T-cell (primary cell): ENCODE data around the gene ART1. TPM values are rescaled to one million over a fixed set of nuclear protein-coding genes. Genes with fewer than 3 reads are reported as not detected.
"Not testable (repeated sequence)": the region's sequence is repeated elsewhere in the genome, so short reads cannot be mapped to it uniquely, and the experiment has no call there.

Experiments used
- ATAC-seq, 4 experiments: fragments of 200-7000 bp in 3 of 4; fragments of 150-1000 bp in 1 of 4; cut with Tn5 transposase; replicated peaks in 1 of 4; 1 replicate in 3 of 4; 2 replicates in 1 of 4; pipeline ENCODE4 v1.10.0; 2021; ENCODE audit warnings: moderate library complexity in 3 of 4, mild to moderate bottlenecking in 2 of 4, moderate number of reproducible peaks in 1 of 4
- CTCF ChIA-PET, 2 donors: fragments of 300-600 bp; sonication (Branson Sonifier 250); formaldehyde crosslinking; loops; one replicate each; lab custom pipeline; 2022; ENCODE audit warnings: antibody characterized with exemption in 2 of 2; lab: Charles Lee
- POLR2A ChIA-PET, 2 donors: fragments of 300-600 bp; sonication (Branson Sonifier 250); formaldehyde crosslinking; loops; one replicate each; lab custom pipeline; 2022; ENCODE audit warnings: antibody characterized with exemption in 2 of 2; lab: Charles Lee
- DNase-seq, 35 experiments: peaks; one replicate each; pipeline versions ENCODE4 v3.0.0 to v3.0.0-alpha.2; 2013 to 2023
- H3K27ac ChIP-seq: one replicate; pipeline ENCODE4 v1.5.1; 2013; ENCODE audit warnings: low read length
- H3K27me3 ChIP-seq, 2 experiments: replicated peaks in 1 of 2; 1 replicate in 1 of 2; 2 replicates in 1 of 2; pipeline versions ENCODE4 v1.6.1 to v1.7.0; 2013; ENCODE audit warnings: low read length in 1 of 2, mixed read lengths in 1 of 2; ENCODE audit not compliant: control insufficient read depth in 2 of 2, insufficient read depth in 2 of 2; ENCODE audit errors: extremely low read depth in 1 of 2
- H3K36me3 ChIP-seq, 2 donors: 1 replicate in 1 of 2; 2 replicates in 1 of 2; pipeline versions ENCODE4 v1.6.1 to v1.7.0; 2013; ENCODE audit warnings: low read length in 1 of 2; ENCODE audit not compliant: control insufficient read depth in 2 of 2, insufficient read depth in 1 of 2; ENCODE audit errors: extremely low read depth in 1 of 2
- H3K4me1 ChIP-seq, 2 experiments: 1 replicate in 1 of 2; 2 replicates in 1 of 2; pipeline versions ENCODE4 v1.6.1 to v1.7.0; 2013; ENCODE audit warnings: low read length in 2 of 2, mixed read lengths in 1 of 2; ENCODE audit not compliant: insufficient read depth in 2 of 2, control insufficient read depth in 1 of 2; ENCODE audit errors: extremely low read depth in 1 of 2
- H3K4me3 ChIP-seq, 2 donors: 1 replicate in 1 of 2; 2 replicates in 1 of 2; pipeline versions ENCODE4 v1.5.1 to v1.7.0; 2013; ENCODE audit warnings: mild to moderate bottlenecking in 2 of 2, low read length in 1 of 2, moderate library complexity in 1 of 2; ENCODE audit not compliant: control insufficient read depth in 1 of 2; ENCODE audit errors: extremely low read depth in 1 of 2
- H3K9me3 ChIP-seq: 2 replicates; pipeline ENCODE4 v1.7.0; 2013
- H3K27ac Mint-ChIP-seq, 2 donors: one replicate each; pipeline ENCODE4 v1.8.0; 2020 to 2021; ENCODE audit warnings: mild to moderate bottlenecking in 2 of 2, mixed read lengths in 2 of 2
- H3K27me3 Mint-ChIP-seq, 2 donors: one replicate each; pipeline ENCODE4 v1.8.0; 2021 to 2022; ENCODE audit warnings: mixed read lengths in 2 of 2
- H3K36me3 Mint-ChIP-seq: one replicate; pipeline ENCODE4 v1.8.0; 2021; ENCODE audit warnings: mixed read lengths
- H3K4me1 Mint-ChIP-seq, 3 donors: one replicate each; pipeline ENCODE4 v1.8.0; 2020 to 2022; ENCODE audit warnings: mixed read lengths in 3 of 3, mild to moderate bottlenecking in 1 of 3
- H3K4me3 Mint-ChIP-seq, 3 donors: one replicate each; pipeline ENCODE4 v1.8.0; 2020 to 2022; ENCODE audit warnings: mild to moderate bottlenecking in 3 of 3, mixed read lengths in 3 of 3, moderate library complexity in 3 of 3
- H3K9me3 Mint-ChIP-seq, 3 donors: one replicate each; pipeline ENCODE4 v1.8.0; 2020 to 2022; ENCODE audit warnings: mixed read lengths in 3 of 3
- WGBS: methylation state at CpG from one replicate; pipeline ENCODE4 v1.1.5; 2013; ENCODE audit warnings: missing lambda C conversion rate; ENCODE audit not compliant: insufficient coverage; 5-methylcytosine and 5-hydroxymethylcytosine counted together
- total RNA-seq, 35 experiments: library from RNA in 6 of 35; stranded (reverse) in 6 of 35; fragments of 120-200 nt in 1 of 35; gene quantifications; one replicate each; pipeline versions ENCODE4 v1.2.1 to v1.2.4 and lab custom pipeline; 2013 to 2026

ART1 gene
- total RNA-seq, 5 donors from 2014 or later (not counting 1 experiment from before 2014, with no cell fraction given) = not detected

DNA sequence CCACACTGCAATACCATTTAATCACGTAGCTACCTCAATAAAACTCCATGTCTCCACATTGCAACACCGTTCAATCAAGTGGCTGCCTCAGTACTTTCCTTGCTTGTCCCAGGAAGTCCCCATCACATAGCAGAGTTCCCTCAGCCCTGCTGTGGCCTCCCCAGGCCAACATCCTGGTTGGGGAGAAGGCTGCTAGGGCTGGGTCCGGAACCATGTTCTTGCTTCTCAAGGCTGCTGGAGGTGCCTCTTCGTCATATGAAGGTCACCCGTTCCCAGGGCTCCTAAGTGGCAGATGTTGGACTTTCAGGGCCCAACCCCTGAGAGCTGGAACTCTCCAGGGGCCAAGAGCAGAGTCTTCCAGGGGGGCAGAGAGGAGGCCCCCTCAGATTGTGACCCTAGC is 6.4 kb upstream of the ART1 start:
- H3K27me3 ChIP-seq = peaks cover 3 to 47% of the 10 kb centered on the region in 2 experiments
- H3K27me3 Mint-ChIP-seq = peaks cover 0 to 3% of the 10 kb centered on the region in 2 donors

DNA sequence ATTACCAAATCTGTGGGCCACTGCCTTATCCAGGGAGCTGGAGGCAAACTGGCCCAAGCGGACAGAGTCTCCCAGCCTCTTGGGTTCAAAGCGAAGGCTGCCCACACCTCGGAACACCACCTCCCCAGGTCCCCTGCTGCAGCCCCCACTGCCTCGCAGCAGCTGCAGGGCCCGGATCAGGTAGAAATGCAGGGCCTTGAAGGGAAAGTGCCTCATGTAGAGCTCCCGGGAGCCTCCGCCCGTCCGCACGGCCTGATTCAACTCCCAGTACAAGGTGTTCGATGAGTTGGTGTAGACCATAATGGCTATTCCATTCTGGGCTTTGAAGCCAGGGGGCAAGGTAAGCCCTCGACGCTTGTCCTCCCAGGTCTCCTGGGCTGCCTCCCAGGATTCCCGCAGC is 5.1 kb upstream of the ART1 start:
- H3K9me3 ChIP-seq = no peaks in the 10 kb centered on the region
- no peak overlapping the region for H3K4me3 Mint-ChIP-seq
- no peak overlapping the region for H3K27ac ChIP-seq
- no peak for DNase-seq
- H3K36me3 ChIP-seq = no peaks in the 10 kb centered on the region
- peaks cover 6 to 58% of the 10 kb centered on the region in 2 experiments for H3K27me3 ChIP-seq
- H3K9me3 Mint-ChIP-seq = no peaks in the 10 kb centered on the region
- peaks cover 9 to 12% (median 10%) of the 10 kb centered on the region in 3 donors for H3K4me1 Mint-ChIP-seq
- POLR2A ChIA-PET = interaction anchor here in 1 of 2 donors (0.6 kb wide), 1 partner anchor 217 kb away, joined by 3 read pairs; no protein-coding TSS in a partner anchor
- H3K4me1 ChIP-seq = peaks cover 0 to 15% of the 10 kb centered on the region in 2 experiments
- no peak overlapping the region for H3K27ac Mint-ChIP-seq
- no peak for ATAC-seq
- H3K27me3 Mint-ChIP-seq = peaks cover 8 to 12% of the 10 kb centered on the region in 2 donors
- no peaks in the 10 kb centered on the region for H3K36me3 Mint-ChIP-seq
- CTCF ChIA-PET = no interaction called here
- WGBS = 96% methylated on average over 13 of the region's 14 CpGs
- H3K4me3 ChIP-seq = no peak overlapping the region

More for the DNA sequence above, 6.4 kb upstream of the ART1 start:
- no peaks in the 10 kb centered on the region for H3K36me3 Mint-ChIP-seq
- no peaks in the 10 kb centered on the region for H3K9me3 ChIP-seq
- 80% methylated on average over 5 of the region's 5 CpGs for WGBS
- DNase-seq (no peak), ATAC-seq (no peak)
- no peak overlapping the region for H3K27ac Mint-ChIP-seq
- ChIA-PET CTCF (no interaction called here), POLR2A (no interaction called here)
- H3K4me1 ChIP-seq = peaks cover 0 to 15% of the 10 kb centered on the region in 2 experiments
- no peak overlapping the region for H3K27ac ChIP-seq
- H3K36me3 ChIP-seq = no peaks in the 10 kb centered on the region
- no peak overlapping the region for H3K4me3 Mint-ChIP-seq
- H3K4me1 Mint-ChIP-seq = peaks cover 9 to 12% (median 10%) of the 10 kb centered on the region in 3 donors
- no peaks in the 10 kb centered on the region for H3K9me3 Mint-ChIP-seq
- no peak overlapping the region for H3K4me3 ChIP-seq

DNA sequence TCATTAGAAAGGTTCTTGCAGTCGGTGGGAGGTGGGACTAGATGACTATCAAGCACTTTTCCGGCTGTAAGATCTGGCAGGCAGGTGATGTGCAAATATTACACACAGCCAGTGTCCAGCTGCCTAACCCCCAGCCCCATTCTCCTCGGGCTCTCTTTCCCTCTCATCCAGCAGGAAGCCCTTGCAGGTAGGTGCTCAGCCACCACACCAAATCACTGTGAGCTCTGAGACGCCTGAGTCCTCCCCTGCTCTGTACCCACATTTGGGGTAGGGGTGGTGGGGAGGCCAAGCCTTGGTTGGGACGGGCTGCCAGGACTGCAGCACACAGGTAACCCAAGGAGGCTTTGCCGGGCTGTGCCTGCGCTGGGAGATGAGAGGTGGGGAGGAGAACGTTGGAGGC is 3.7 kb upstream of the ART1 start:
- peaks cover 0 to 15% of the 10 kb centered on the region in 2 experiments for H3K4me1 ChIP-seq
- H3K27ac Mint-ChIP-seq = peak overlapping the region in 1 of 2 donors; percentile 56
- peaks cover 9 to 12% (median 10%) of the 10 kb centered on the region in 3 donors for H3K4me1 Mint-ChIP-seq
- no peaks in the 10 kb centered on the region for H3K36me3 ChIP-seq
- DNase-seq (no peak), ATAC-seq (no peak)
- H3K9me3 ChIP-seq = no peaks in the 10 kb centered on the region
- no peaks in the 10 kb centered on the region for H3K36me3 Mint-ChIP-seq
- H3K9me3 Mint-ChIP-seq = no peaks in the 10 kb centered on the region
- H3K27me3 Mint-ChIP-seq = peaks cover 17 to 21% of the 10 kb centered on the region in 2 donors
- peaks cover 6 to 70% of the 10 kb centered on the region in 2 experiments for H3K27me3 ChIP-seq
- no peak overlapping the region for H3K4me3 ChIP-seq
- no peak overlapping the region for H3K27ac ChIP-seq
- ChIA-PET CTCF (no interaction called here), POLR2A (no interaction called here)
- 82% methylated on average over 4 of the region's 8 CpGs for WGBS
- peak overlapping the region; percentile 51 to 80 (median 65) for H3K4me3 Mint-ChIP-seq

- Histone ChIP-seq H3K27ac (no peak within 1 kb of the TSS), H3K36me3 (no peaks in the 10 kb centered on the region), H3K9me3 (no peaks in the 10 kb centered on the region), H3K4me1 (peaks cover 0 to 15% of the 10 kb centered on the region in 2 experiments), H3K27me3 (peaks cover 6 to 69% of the 10 kb centered on the region in 2 experiments), H3K4me3 (peak within 1 kb of the TSS; percentile 54 to 63)
- WGBS = 57% methylated on average over 14 of the region's 21 CpGs
- Mint-ChIP-seq H3K27ac (peak within 1 kb of the TSS in 1 of 2 donors; percentile 56), H3K4me1 (peaks cover 9 to 12% (median 10%) of the 10 kb centered on the region in 3 donors), H3K27me3 (peaks cover 22 to 25% of the 10 kb centered on the region in 2 donors), H3K4me3 (peak within 1 kb of the TSS; percentile 77 to 82 (median 80)), H3K9me3 (no peaks in the 10 kb centered on the region), H3K36me3 (no peaks in the 10 kb centered on the region)
- ChIA-PET POLR2A (no interaction called here), CTCF (no interaction called here)
- DNase-seq = peak in 1 of 35 experiments; percentile 8
- no peak for ATAC-seq
These were observed 3.2 kb upstream of the ART1 start, which contains the start of gene ART5 for GRCh38 chr11:3641701-3642070. Gene ART5, minus strand, starts transcription at chr11:3641992. Its CDS starts 130 bp downstream, at chr11:3641862.

DNA sequence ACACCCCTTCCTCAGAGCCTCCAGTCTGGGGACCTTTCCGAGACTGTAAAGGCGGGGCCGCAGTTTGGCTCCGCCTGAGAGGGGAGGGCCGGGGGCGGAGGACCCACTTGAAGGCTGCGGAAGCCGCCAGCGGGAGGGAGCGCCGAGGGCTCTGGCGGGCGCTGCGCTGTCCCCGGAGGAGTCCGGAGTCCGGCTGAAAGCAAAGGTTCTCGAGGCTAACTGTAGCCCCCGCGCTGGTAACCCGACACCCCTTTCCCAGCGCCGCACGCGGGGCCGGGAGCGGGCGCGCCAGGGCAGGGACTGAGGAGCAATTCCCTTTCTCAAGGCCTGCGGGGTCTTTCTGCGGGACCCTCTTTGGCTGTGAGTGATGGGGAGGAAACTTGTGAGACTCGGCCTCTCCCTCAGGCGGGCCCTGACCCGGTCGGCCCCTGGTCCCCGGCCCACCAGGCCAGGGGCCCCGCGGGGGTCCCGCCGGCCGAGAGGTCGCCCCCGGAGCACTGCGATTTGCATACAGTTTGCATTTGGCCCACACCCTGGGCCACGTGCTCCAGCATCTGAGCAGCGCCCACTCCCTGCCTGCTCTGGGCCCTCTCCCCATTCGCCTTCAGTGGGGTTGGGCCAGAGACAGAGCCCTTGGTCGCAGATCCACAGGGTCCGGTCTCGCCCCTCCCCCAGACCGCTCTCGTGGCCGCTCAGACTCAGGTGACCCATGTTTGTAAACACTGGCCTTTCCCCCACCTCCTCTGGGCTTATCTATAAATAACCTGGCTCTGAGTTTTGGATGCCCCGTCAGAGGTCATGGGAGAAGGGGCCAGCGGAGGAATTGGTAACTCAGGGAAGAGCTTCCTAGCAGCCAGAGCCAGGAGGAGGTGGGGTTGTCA is 2.6 kb upstream of the ART1 start:
- Mint-ChIP-seq H3K36me3 (no peaks in the 10 kb centered on the region), H3K9me3 (no peaks in the 10 kb centered on the region), H3K27ac (peak overlapping the region in 1 of 2 donors; percentile 28), H3K4me3 (peak overlapping the region; percentile 77 to 82 (median 80)), H3K4me1 (peaks cover 9 to 12% (median 10%) of the 10 kb centered on the region in 3 donors), H3K27me3 (peaks cover 25 to 28% of the 10 kb centered on the region in 2 donors)
- H3K27me3 ChIP-seq = peaks cover 6 to 63% of the 10 kb centered on the region in 2 experiments
- ATAC-seq = peak; percentile 83 to 99 (median 92)
- H3K9me3 ChIP-seq = no peaks in the 10 kb centered on the region
- ChIA-PET CTCF (no interaction called here), POLR2A (no interaction called here)
- H3K4me1 ChIP-seq = peaks cover 0 to 15% of the 10 kb centered on the region in 2 experiments
- no peaks in the 10 kb centered on the region for H3K36me3 ChIP-seq
- 4% methylated on average over 34 of the region's 55 CpGs for WGBS
- peak overlapping the region; percentile 54 to 63 for H3K4me3 ChIP-seq
- peak; percentile 25 to 87 (median 72) for DNase-seq
- H3K27ac ChIP-seq = no peak overlapping the region

- H3K4me1 Mint-ChIP-seq = peaks cover 9 to 12% (median 10%) of the 10 kb centered on the region in 3 donors
- POLR2A ChIA-PET, H3K36me3 ChIP-seq, ATAC-seq, H3K9me3 ChIP-seq, H3K27ac ChIP-seq, H3K27ac Mint-ChIP-seq, H3K9me3 Mint-ChIP-seq, H3K4me3 ChIP-seq, DNase-seq, H3K36me3 Mint-ChIP-seq, CTCF ChIA-PET: not testable (repeated sequence)
- Histone ChIP-seq H3K27me3 (peaks cover 6 to 61% of the 10 kb centered on the region in 2 experiments), H3K4me1 (peaks cover 0 to 15% of the 10 kb centered on the region in 2 experiments)
- peak overlapping the region; percentile 77 to 82 (median 80) for H3K4me3 Mint-ChIP-seq
- H3K27me3 Mint-ChIP-seq = peaks cover 27 to 33% of the 10 kb centered on the region in 2 donors
- WGBS = 63% methylated on average over 6 of the region's 11 CpGs
These were observed 1.8 kb upstream of the ART1 start for GRCh38 chr11:3643102-3643546.
